ENCODE results near the gene FAM110C. TPM values are rescaled to one million over a fixed set of nuclear protein-coding genes. Genes with fewer than 3 reads are reported as not detected.

FAM110C gene
- total RNA-seq, 1 donor from 2014 or later: 7.8 TPM

DNA sequence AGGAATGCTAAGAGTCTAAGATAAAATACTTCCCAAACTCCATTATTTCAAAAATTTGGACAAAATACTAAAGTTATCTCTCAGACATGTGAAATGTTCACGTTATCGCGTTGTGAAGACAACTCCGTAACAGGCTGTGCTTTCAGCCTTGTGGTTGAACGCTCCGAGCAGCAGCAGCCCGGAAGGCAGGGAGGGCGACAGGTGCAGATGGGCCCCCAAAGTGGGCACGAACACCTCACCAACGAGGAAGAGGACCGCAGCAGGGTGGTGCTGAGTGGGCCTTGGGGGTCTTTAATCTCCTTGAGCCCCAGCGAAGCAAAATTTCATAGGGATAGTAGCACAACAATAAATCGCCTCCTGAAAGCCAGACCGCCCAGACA is 1.0 kb upstream of the FAM110C start:
- Mint-ChIP-seq H3K36me3 (no peaks in the 10 kb centered on the region), H3K27ac (peak overlapping the region; percentile 95), H3K9me3 (no peaks in the 10 kb centered on the region), H3K4me3 (peak overlapping the region; percentile 83), H3K4me1 (peaks cover 27% of the 10 kb centered on the region), H3K27me3 (ENCODE audit: low read depth) (peaks cover 71% of the 10 kb centered on the region)
- TF ChIP-seq, protein P1, sequence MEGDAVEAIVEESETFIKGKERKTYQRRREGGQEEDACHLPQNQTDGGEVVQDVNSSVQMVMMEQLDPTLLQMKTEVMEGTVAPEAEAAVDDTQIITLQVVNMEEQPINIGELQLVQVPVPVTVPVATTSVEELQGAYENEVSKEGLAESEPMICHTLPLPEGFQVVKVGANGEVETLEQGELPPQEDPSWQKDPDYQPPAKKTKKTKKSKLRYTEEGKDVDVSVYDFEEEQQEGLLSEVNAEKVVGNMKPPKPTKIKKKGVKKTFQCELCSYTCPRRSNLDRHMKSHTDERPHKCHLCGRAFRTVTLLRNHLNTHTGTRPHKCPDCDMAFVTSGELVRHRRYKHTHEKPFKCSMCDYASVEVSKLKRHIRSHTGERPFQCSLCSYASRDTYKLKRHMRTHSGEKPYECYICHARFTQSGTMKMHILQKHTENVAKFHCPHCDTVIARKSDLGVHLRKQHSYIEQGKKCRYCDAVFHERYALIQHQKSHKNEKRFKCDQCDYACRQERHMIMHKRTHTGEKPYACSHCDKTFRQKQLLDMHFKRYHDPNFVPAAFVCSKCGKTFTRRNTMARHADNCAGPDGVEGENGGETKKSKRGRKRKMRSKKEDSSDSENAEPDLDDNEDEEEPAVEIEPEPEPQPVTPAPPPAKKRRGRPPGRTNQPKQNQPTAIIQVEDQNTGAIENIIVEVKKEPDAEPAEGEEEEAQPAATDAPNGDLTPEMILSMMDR (IDR thresholded peaks at IDR 0.05; ENCODE audit: unreplicated experiment): no peak
- DNase-seq (ENCODE audit: low spot score in 2 of 2, unreplicated experiment in 2 of 2): no peak

DNA sequence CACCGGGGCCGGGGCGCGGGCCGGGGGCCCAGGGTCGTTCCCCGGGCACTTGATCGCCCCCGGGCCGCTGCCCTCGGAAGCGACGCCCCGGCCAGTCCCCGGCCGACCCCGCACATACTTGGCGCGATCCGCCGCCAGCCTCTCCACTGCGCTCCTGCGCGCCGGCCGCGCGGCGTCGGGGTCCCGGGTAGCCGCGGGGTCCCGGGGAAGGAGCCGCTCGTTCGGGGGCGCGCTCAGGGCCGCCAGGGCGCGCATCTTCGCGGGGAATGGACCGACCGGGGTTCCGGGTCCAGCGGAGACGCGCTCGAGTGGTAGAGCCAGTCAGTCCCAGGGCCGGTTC is 204 bp downstream of the FAM110C start:
- peak in 1 of 2 experiments; percentile 52 for DNase-seq (ENCODE audit: low spot score in 2 of 2, unreplicated experiment in 2 of 2)
- peaks cover 27% of the 10 kb centered on the region for H3K4me1 Mint-ChIP-seq
- H3K9me3 Mint-ChIP-seq: no peaks in the 10 kb centered on the region
- no peaks in the 10 kb centered on the region for H3K36me3 Mint-ChIP-seq
- H3K27ac Mint-ChIP-seq: no peak overlapping the region
- peak overlapping the region; percentile 44 for H3K4me3 Mint-ChIP-seq
- peaks cover 70% of the 10 kb centered on the region for H3K27me3 Mint-ChIP-seq (ENCODE audit: low read depth)
- TF ChIP-seq, protein P1 (IDR thresholded peaks at IDR 0.05; ENCODE audit: unreplicated experiment): no peak

DNA sequence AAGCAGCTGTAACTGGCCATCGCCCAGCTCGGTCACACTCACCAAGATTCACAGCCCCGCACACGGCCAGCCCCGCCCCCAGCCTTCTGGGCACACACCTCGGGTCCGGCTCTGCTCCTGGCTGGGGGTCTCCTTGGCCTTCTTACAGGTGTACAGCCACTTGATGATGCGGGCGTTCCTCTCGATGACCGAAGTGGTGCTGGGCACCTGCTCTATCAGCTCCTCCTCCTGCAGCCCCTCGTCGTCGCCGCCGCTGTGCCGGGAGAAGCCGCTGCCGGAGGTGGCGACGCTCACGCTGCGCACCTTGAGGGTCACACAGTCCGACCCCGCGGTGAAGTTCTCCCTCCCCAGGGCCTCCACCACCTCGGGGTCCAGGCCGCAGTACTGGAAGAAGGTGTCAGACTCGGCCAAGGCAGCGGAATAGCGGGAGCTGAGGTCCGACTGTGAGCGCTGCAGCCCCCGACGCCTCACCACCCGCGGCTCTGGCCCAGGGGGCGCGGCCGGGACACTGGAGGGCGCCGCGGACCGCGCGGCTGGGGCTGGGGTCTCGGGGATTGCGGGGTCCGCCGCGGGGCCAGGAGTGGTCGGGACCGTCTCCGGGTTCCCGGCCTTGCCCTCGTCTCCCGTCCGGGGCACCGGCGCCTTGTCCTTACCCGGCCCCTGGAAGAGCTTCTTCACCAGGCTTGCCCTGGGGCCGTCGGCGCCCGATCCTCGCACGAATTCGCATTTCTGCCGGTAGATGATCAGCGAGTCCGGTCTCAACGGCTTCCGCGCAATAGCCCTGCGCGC is 769 bp downstream of the FAM110C start:
- Mint-ChIP-seq H3K27me3 (ENCODE audit: low read depth) (peaks cover 67% of the 10 kb centered on the region), H3K36me3 (no peaks in the 10 kb centered on the region)

DNA sequence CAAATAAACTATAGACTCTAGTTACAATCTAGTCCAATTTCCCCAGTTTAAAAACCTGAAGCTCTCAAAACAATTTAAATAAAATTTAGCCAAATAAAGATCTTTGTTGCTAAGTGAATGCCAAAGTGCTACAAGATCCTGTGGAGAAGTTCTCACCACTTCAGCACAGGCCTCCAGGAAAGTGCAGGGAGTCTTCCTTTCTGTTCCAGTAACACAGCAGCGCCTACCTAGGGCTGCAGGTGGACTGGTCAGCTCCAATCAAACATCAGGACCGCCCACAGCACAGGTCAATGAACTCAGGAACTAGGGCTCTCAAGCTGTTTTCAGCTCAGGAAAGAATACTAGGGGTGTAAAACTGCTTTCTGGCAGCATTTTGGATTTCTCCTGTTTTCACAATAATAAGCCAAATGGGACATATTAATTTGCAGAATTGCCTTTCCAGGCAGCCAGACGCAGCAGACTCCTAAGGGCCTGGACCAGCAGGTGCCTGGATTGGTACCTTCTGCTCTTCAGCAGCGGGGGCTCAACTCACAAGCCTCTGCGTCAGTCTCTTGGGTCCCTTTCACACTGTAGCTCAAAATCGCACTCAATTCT is 1.5 kb downstream of the FAM110C start:
- Mint-ChIP-seq H3K27ac (peak overlapping the region; percentile 25), H3K4me1 (peaks cover 27% of the 10 kb centered on the region), H3K4me3 (peak overlapping the region; percentile 75), H3K27me3 (ENCODE audit: low read depth) (peaks cover 62% of the 10 kb centered on the region), H3K9me3 (no peaks in the 10 kb centered on the region), H3K36me3 (no peaks in the 10 kb centered on the region)
- no peak for DNase-seq (ENCODE audit: low spot score in 2 of 2, unreplicated experiment in 2 of 2)
- TF ChIP-seq, protein P1 (IDR thresholded peaks at IDR 0.05; ENCODE audit: unreplicated experiment): no peak

More for the DNA sequence above, 769 bp downstream of the FAM110C start:
- Mint-ChIP-seq H3K4me3 (peak overlapping the region; percentile 75), H3K9me3 (no peaks in the 10 kb centered on the region), H3K4me1 (peaks cover 27% of the 10 kb centered on the region), H3K27ac (peak overlapping the region; percentile 56)
- peak in 1 of 2 experiments; percentile 48 for DNase-seq (ENCODE audit: low spot score in 2 of 2, unreplicated experiment in 2 of 2)
- TF ChIP-seq, protein P1 (IDR thresholded peaks at IDR 0.05; ENCODE audit: unreplicated experiment): no peak

DNA sequence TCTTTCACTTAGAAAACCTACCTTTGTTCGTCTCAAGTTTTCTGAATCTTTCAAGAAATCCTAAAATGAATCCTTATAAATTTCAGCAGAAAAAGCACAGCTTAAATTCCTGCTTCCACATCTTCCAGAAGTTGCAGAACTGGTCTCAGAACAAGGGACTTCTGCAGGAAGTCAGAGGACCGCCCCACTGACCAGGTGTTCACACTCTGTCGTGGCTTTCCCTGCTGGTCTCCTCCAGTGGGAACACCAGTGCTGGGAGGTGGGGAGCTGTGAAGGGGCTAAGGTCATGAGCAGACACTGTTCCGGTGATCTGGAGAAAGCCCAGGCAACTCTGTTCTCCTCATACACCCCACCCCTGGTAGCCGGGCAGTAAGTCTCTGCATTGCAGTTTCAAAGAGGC is 3.5 kb downstream of the FAM110C start:
- DNase-seq (ENCODE audit: low spot score in 2 of 2, unreplicated experiment in 2 of 2): no peak
- Mint-ChIP-seq H3K9me3 (no peaks in the 10 kb centered on the region), H3K4me1 (peaks cover 27% of the 10 kb centered on the region), H3K4me3 (no peak overlapping the region), H3K36me3 (no peaks in the 10 kb centered on the region), H3K27ac (no peak overlapping the region), H3K27me3 (ENCODE audit: low read depth) (peaks cover 42% of the 10 kb centered on the region)
- TF ChIP-seq, protein P1 (IDR thresholded peaks at IDR 0.05; ENCODE audit: unreplicated experiment): no peak
